Activated CD4-positive, alpha-beta T cell treated with anti-CD3 and anti-CD28 coated beads for 24 hours (primary cell): ENCODE measurements around the gene EYA2.
"Not testable (repeated sequence)": the region's sequence is repeated elsewhere in the genome, so short reads cannot be mapped to it uniquely, and the experiment has no call there.

Experiments
- DNase-seq, 2 donors: peaks; one replicate each; pipeline ENCODE4 v3.0.0-alpha.2; 2020; ENCODE audit warnings: low read depth in 2 of 2

EYA2 gene

GRCh38 chr20:47204850-47205122 lies 310.1 kb downstream of the EYA2 start:
- not testable (repeated sequence) for DNase-seq

- peak in 1 of 2 donors; percentile 36 for DNase-seq
Observed at GRCh38 chr20:47205577-47206123, 311.0 kb downstream of the EYA2 start.

GRCh38 chr20:47206552-47206951 lies 311.9 kb downstream of the EYA2 start:
- DNase-seq: not testable (repeated sequence)

- no peak for DNase-seq
Observed at GRCh38 chr20:47206962-47207641, 312.5 kb downstream of the EYA2 start.

GRCh38 chr20:47208534-47209174 lies 314.0 kb downstream of the EYA2 start:
- no peak for DNase-seq

- DNase-seq: no peak
Observed at GRCh38 chr20:47209982-47210381, 315.3 kb downstream of the EYA2 start.

- no peak for DNase-seq
Observed at GRCh38 chr20:47210470-47210869, 315.8 kb downstream of the EYA2 start.

- no peak for DNase-seq
Observed at GRCh38 chr20:47211036-47211435, 316.4 kb downstream of the EYA2 start.

GRCh38 chr20:47212606-47213207 lies 318.1 kb downstream of the EYA2 start:
- DNase-seq: no peak

GRCh38 chr20:47213966-47214365 lies 319.3 kb downstream of the EYA2 start:
- DNase-seq: no peak

GRCh38 chr20:47215653-47216397 lies 321.2 kb downstream of the EYA2 start:
- DNase-seq: no peak

GRCh38 chr20:47216819-47217410 lies 322.3 kb downstream of the EYA2 start:
- DNase-seq: no peak

GRCh38 chr20:47217482-47218446 lies 323.1 kb downstream of the EYA2 start:
- no peak for DNase-seq

GRCh38 chr20:47220161-47220582 lies 325.5 kb downstream of the EYA2 start:
- DNase-seq: peak; percentile 40 to 51

GRCh38 chr20:47221036-47221625 lies 326.5 kb downstream of the EYA2 start:
- DNase-seq: no peak

- DNase-seq: no peak
Observed at GRCh38 chr20:47222468-47223119, 328.0 kb downstream of the EYA2 start.

- DNase-seq: no peak
Observed at GRCh38 chr20:47223896-47224295, 329.3 kb downstream of the EYA2 start.

GRCh38 chr20:47224300-47224791 lies 329.7 kb downstream of the EYA2 start:
- no peak for DNase-seq

- DNase-seq: no peak
Observed at GRCh38 chr20:47224857-47225256, 330.2 kb downstream of the EYA2 start.

- no peak for DNase-seq
Observed at GRCh38 chr20:47225458-47225857, 330.8 kb downstream of the EYA2 start.
